ENCODE measurements around the gene COL18A1. TPM values are rescaled to one million over a fixed set of nuclear protein-coding genes. Genes with fewer than 3 reads are reported as not detected.

The COL18A1 gene
- total and polyA plus RNA-seq, 9 of the 15 experiments (the other 6 are each of a cell fraction or from before 2014, with no cell fraction given): 0.14 to 16.4 (median 2.0) TPM

- TF ChIP-seq BMI1 (IDR thresholded peaks at IDR 0.05; ENCODE audit: low read length) (no peak), KAT2B (IDR thresholded peaks at IDR 0.05; ENCODE audit: low read depth, low read length) (no peak), AFF1 (IDR thresholded peaks at IDR 0.05; ENCODE audit: low read depth in 1 of 2, partially characterized antibody in 2 of 2) (no peak), EP300 (IDR thresholded peaks at IDR 0.05; ENCODE audit: low read length) (peak; percentile 95), ZNF408 (CRISPR knock-in tag; IDR thresholded peaks at IDR 0.05; ENCODE audit: low read depth) (no peak), FOXA3 (CRISPR knock-in tag; conservative IDR thresholded peaks at IDR 0.05 in 1 of 2, IDR thresholded peaks at IDR 0.05 in 1 of 2) (no peak), ZNF766 (CRISPR knock-in tag; conservative IDR thresholded peaks at IDR 0.05) (peak; percentile 93), TCF3 (CRISPR knock-in tag; IDR thresholded peaks at IDR 0.05) (peak; percentile 96), NR0B1 (IDR thresholded peaks at IDR 0.05; ENCODE audit: partially characterized antibody) (no peak), RBM39 (optimal IDR thresholded peaks at IDR 0.05; ENCODE audit: low read depth, low read length) (no peak), FIP1L1 (IDR thresholded peaks at IDR 0.05; ENCODE audit: low read depth, low read length, poor library complexity, severe bottlenecking) (no peak), HNRNPH1 (optimal IDR thresholded peaks at IDR 0.05; ENCODE audit: low read depth, low read length) (no peak), PRPF4 (IDR thresholded peaks at IDR 0.05; ENCODE audit: insufficient read depth, low read depth, low read length, poor library complexity, severe bottlenecking) (no peak), ARID2 (IDR thresholded peaks at IDR 0.05) (no peak), KLF1 (tag; IDR thresholded peaks at IDR 0.05) (peak; percentile 82; the same call in 1 of the 2 replicates), FOSL1 (tag; conservative IDR thresholded peaks at IDR 0.05) (peak; percentile 91), E2F5 (CRISPR knock-in tag; IDR thresholded peaks at IDR 0.05) (no peak), RNF2 (IDR thresholded peaks at IDR 0.05) (peak; percentile 97), NKRF (IDR thresholded peaks at IDR 0.05; ENCODE audit: borderline replicate concordance) (no peak)
Observed at GRCh38 chr21:45410865-45411809, 6.2 kb downstream of the COL18A1 start (continued).
